Prostate gland (tissue), 2 donors: ENCODE results near the gene TRDMT1. TPM values are rescaled to one million over a fixed set of nuclear protein-coding genes. Genes with fewer than 3 reads are reported as not detected.
"Not testable (repeated sequence)": the region's sequence is repeated elsewhere in the genome, so short reads cannot be mapped to it uniquely, and the experiment has no call there.

Experiments
- DNase-seq: peaks from one replicate; pipeline ENCODE4 v3.0.0-alpha.2; 2019; ENCODE audit warnings: low spot score
- H3K27ac ChIP-seq, 2 donors: fragments of 200-600 bp; sonication (generic); 2 replicates each; pipeline ENCODE4 v1.5.1; 2017 to 2019
- H3K27me3 ChIP-seq: fragments of 200-600 bp; sonication (generic); replicated peaks from 2 replicates; pipeline ENCODE4 v1.5.1; 2019; ENCODE audit not compliant: insufficient read depth
- H3K36me3 ChIP-seq, 2 donors: fragments of 200-600 bp; sonication (generic); 1 replicate in 1 of 2; 2 replicates in 1 of 2; pipeline versions ENCODE4 v1.5.1 to v1.8.1; 2017 to 2019
- H3K4me1 ChIP-seq: fragments of 200-600 bp; sonication (generic); replicated peaks from 2 replicates; pipeline ENCODE4 v1.5.1; 2019
- H3K4me3 ChIP-seq, 2 donors: fragments of 200-600 bp; sonication (generic); 2 replicates each; pipeline ENCODE4 v1.5.1; 2017 to 2019
- H3K9me3 ChIP-seq: fragments of 200-600 bp; sonication (generic); 2 replicates; pipeline ENCODE4 v1.5.1; 2017
- POLR2A ChIP-seq: fragments of 450-650 bp; IDR thresholded peaks from one replicate; pipeline ENCODE4 v1.6.1; 2016; ENCODE audit warnings: antibody characterized with exemption, mild to moderate bottlenecking
- POLR2AphosphoS5 ChIP-seq: sonication (generic); formaldehyde crosslinking; IDR thresholded peaks from one replicate; pipeline ENCODE4 v1.6.1; 2017; ENCODE audit warnings: antibody characterized with exemption
- WGBS: methylation state at CpG from one replicate; pipeline ENCODE4 v1.1.5; 2018; 5-methylcytosine and 5-hydroxymethylcytosine counted together
- intact Hi-C: fragments of 100-400 bp; cut with DNase I; formaldehyde crosslinking; loops from one replicate; pipeline ENCODE4 v1.14.2; 2022
- total RNA-seq, 2 donors: library from RNA; depleted of rRNA; stranded (reverse); fragments of >200 nt; gene quantifications; one replicate each; pipeline ENCODE4 v1.1.0, GENCODE V29; 2016
- TF ChIP-seq, protein P1 (sequence below), 4 experiments: fragments of 200-600 bp in 2 of 4; fragments of 450-650 bp in 2 of 4; sonication (generic) in 2 of 4; IDR thresholded peaks; 1 replicate in 3 of 4; 2 replicates in 1 of 4; pipeline ENCODE4 v1.5.1; 2016 to 2019; ENCODE audit warnings: antibody characterized with exemption in 4 of 4, mild to moderate bottlenecking in 2 of 4, moderate library complexity in 2 of 4

Gene TRDMT1
- total RNA-seq, 2 donors from 2014 or later: 6.5 to 9.9 TPM

- intact Hi-C loops: no loop called here
- WGBS: 92% methylated on average over 2 of the region's 2 CpGs
- Histone ChIP-seq H3K4me1 (no peaks in the 10 kb centered on the region), H3K4me3 (no peak overlapping the region), H3K27me3 (no peaks in the 10 kb centered on the region), H3K27ac (no peak overlapping the region), H3K36me3 (no peaks in the 10 kb centered on the region), H3K9me3 (no peaks in the 10 kb centered on the region)
- TF ChIP-seq POLR2A (no peak), POLR2AphosphoS5 (no peak)
- TF ChIP-seq, protein P1, sequence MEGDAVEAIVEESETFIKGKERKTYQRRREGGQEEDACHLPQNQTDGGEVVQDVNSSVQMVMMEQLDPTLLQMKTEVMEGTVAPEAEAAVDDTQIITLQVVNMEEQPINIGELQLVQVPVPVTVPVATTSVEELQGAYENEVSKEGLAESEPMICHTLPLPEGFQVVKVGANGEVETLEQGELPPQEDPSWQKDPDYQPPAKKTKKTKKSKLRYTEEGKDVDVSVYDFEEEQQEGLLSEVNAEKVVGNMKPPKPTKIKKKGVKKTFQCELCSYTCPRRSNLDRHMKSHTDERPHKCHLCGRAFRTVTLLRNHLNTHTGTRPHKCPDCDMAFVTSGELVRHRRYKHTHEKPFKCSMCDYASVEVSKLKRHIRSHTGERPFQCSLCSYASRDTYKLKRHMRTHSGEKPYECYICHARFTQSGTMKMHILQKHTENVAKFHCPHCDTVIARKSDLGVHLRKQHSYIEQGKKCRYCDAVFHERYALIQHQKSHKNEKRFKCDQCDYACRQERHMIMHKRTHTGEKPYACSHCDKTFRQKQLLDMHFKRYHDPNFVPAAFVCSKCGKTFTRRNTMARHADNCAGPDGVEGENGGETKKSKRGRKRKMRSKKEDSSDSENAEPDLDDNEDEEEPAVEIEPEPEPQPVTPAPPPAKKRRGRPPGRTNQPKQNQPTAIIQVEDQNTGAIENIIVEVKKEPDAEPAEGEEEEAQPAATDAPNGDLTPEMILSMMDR (IDR thresholded peaks at IDR 0.05): no peak
- no peak for DNase-seq
Measured at GRCh38 chr10:17122052-17122451, 79.4 kb downstream of the TRDMT1 start.

- intact Hi-C loops: no loop called here
- Histone ChIP-seq H3K4me3 (no peak overlapping the region), H3K36me3 (no peaks in the 10 kb centered on the region), H3K27me3 (no peaks in the 10 kb centered on the region), H3K9me3 (no peaks in the 10 kb centered on the region), H3K27ac (no peak overlapping the region), H3K4me1 (no peaks in the 10 kb centered on the region)
- DNase-seq: no peak
- 71% methylated on average over 3 of the region's 3 CpGs for WGBS
- TF ChIP-seq, protein P1 (IDR thresholded peaks at IDR 0.05): no peak
- TF ChIP-seq POLR2A (no peak), POLR2AphosphoS5 (no peak)
Measured at GRCh38 chr10:17120694-17121093, 80.8 kb downstream of the TRDMT1 start.

GRCh38 chr10:17119845-17120244 lies 81.6 kb downstream of the TRDMT1 start:
- DNase-seq: no peak
- H3K9me3 ChIP-seq: no peaks in the 10 kb centered on the region
- H3K4me1 ChIP-seq: no peaks in the 10 kb centered on the region
- no peaks in the 10 kb centered on the region for H3K36me3 ChIP-seq
- WGBS: 78% methylated on average over 3 of the region's 3 CpGs
- intact Hi-C loops: no loop called here
- no peaks in the 10 kb centered on the region for H3K27me3 ChIP-seq
- TF ChIP-seq POLR2A (no peak), POLR2AphosphoS5 (no peak)
- TF ChIP-seq, protein P1 (IDR thresholded peaks at IDR 0.05): no peak
- no peak overlapping the region for H3K4me3 ChIP-seq
- H3K27ac ChIP-seq: no peak overlapping the region

- TF ChIP-seq POLR2A (no peak), POLR2AphosphoS5 (no peak)
- TF ChIP-seq, protein P1 (IDR thresholded peaks at IDR 0.05): no peak
- no peak overlapping the region for H3K27ac ChIP-seq
- no peaks in the 10 kb centered on the region for H3K4me1 ChIP-seq
- H3K4me3 ChIP-seq: no peak overlapping the region
- no peaks in the 10 kb centered on the region for H3K36me3 ChIP-seq
- intact Hi-C loops: no loop called here
- DNase-seq: no peak
- H3K9me3 ChIP-seq: no peaks in the 10 kb centered on the region
- 80% methylated on average over 5 of the region's 5 CpGs for WGBS
- no peaks in the 10 kb centered on the region for H3K27me3 ChIP-seq
Measured at GRCh38 chr10:17116193-17116592, 85.3 kb downstream of the TRDMT1 start.

GRCh38 chr10:17115683-17116082 lies 85.8 kb downstream of the TRDMT1 start:
- WGBS: 74% methylated on average over 5 of the region's 5 CpGs
- H3K4me3 ChIP-seq: no peak overlapping the region
- DNase-seq: no peak
- no peak for TF ChIP-seq POLR2AphosphoS5
- H3K27ac ChIP-seq: no peak overlapping the region
- no peaks in the 10 kb centered on the region for H3K9me3 ChIP-seq
- intact Hi-C loops: no loop called here
- H3K27me3 ChIP-seq: no peaks in the 10 kb centered on the region
- H3K4me1 ChIP-seq: no peaks in the 10 kb centered on the region
- no peaks in the 10 kb centered on the region for H3K36me3 ChIP-seq

DNA sequence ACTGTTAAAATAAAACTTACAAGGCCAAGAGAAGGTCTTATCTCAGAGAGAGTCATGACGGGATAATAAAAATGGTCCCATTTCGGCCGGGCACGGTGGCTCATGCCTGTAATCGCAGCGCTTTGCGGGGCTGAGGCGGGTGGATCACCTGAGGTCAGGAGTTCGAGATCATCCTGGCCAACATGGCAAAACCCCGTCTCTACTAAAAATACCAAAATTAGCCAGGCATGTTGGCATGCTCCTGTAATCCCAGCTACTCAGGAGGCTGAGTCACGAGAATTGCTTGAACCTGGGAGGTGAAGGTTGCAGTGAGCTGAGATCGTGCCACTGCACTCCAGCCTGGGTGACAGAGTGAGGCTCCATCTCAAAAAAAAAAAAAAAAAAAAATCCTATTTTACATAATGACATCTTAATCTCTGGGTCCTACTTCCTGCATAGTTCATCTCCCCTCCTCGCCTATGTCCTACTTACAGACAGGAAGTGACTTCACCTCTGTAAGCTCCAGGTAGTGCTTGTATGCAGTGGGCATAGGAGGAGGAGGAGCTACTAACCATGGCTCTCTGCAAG lies 86.5 kb downstream of the TRDMT1 start:
- DNase-seq, H3K9me3 ChIP-seq, H3K36me3 ChIP-seq, H3K27ac ChIP-seq, H3K27me3 ChIP-seq, intact Hi-C loops, H3K4me1 ChIP-seq, H3K4me3 ChIP-seq: not testable (repeated sequence)
- WGBS: 87% methylated on average over 13 of the region's 13 CpGs
